ENCODE measurements around the gene GALNT12.

Gene GALNT12

DNA sequence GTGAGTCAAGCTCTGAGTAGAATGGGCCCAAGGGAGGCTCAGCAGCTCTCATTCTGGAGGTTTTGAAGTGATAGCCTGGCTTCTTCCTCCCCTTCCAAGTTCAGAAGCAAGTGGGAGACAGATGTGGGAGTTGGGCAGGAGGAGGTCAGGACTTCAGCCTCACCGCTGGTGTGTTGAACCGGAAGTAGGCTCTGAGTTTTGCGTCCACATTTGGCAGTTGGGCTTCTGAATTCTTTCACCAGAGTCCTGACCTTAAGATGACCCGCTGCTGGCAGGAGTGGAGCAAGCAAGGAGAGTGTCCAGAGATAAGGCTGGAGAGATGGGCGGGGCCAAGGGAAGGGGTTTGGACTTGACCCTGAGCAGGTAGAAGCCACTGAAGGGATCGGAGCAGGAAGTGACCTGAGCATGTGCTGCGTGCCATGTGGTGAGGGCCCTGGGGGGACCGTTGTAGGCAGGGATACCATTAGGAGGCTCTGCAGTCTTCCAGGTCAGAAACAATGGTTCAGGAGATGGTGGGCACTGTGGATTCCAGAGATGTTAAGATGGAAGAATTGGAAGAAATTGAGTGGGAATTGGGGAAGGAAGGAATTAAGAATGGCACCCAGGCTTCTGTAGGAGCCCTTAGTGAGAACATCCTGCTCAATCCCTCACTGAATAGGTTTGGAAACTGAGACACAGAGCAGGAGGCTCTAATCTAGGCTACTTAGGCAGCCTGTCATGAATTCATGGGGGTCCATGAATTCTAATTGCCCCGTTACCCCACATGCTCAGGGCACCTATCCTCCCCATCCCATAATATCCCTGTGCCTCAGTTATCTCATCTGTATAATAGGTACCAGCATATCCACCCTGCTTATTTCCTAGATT is 25.9 kb downstream of the GALNT12 start:
- TF ChIP-seq, protein P1, sequence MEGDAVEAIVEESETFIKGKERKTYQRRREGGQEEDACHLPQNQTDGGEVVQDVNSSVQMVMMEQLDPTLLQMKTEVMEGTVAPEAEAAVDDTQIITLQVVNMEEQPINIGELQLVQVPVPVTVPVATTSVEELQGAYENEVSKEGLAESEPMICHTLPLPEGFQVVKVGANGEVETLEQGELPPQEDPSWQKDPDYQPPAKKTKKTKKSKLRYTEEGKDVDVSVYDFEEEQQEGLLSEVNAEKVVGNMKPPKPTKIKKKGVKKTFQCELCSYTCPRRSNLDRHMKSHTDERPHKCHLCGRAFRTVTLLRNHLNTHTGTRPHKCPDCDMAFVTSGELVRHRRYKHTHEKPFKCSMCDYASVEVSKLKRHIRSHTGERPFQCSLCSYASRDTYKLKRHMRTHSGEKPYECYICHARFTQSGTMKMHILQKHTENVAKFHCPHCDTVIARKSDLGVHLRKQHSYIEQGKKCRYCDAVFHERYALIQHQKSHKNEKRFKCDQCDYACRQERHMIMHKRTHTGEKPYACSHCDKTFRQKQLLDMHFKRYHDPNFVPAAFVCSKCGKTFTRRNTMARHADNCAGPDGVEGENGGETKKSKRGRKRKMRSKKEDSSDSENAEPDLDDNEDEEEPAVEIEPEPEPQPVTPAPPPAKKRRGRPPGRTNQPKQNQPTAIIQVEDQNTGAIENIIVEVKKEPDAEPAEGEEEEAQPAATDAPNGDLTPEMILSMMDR (conservative IDR thresholded peaks at IDR 0.05; ENCODE audit: low read length): no peak
- no peak for DNase-seq (ENCODE audit: low read depth)
- no peak overlapping the region for H3K4me3 ChIP-seq (ENCODE audit: low read length)

DNA sequence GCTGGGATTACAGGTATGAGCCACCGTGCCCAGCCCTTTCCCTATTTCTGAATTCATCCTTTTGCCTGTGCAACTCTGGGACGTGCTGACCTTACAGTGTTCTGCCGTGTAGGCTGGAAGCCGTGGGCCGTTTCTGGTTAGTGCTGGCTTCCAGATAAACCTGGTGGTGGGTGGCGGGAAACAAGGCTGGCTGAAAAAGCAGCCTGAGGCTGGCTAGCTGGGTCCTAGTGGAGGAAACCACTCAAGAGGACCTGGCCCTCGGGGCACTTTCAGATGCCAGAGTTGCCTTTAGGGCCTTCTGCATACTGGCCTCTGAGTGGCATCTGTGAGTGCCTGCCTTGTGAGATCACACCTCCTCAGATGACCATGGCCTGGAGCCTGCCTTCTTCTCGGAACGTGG is 26.9 kb downstream of the GALNT12 start:
- DNase-seq (ENCODE audit: low read depth): no peak
- H3K4me3 ChIP-seq (ENCODE audit: low read length): no peak overlapping the region
- TF ChIP-seq, protein P1 (conservative IDR thresholded peaks at IDR 0.05; ENCODE audit: low read length): no peak

GRCh38 chr9:98836206-98836605 is 28.7 kb downstream of the GALNT12 start:
- TF ChIP-seq, protein P1 (conservative IDR thresholded peaks at IDR 0.05; ENCODE audit: low read length): no peak
- peak; percentile 6 for DNase-seq (ENCODE audit: low read depth)
- H3K4me3 ChIP-seq (ENCODE audit: low read length): no peak overlapping the region

DNA sequence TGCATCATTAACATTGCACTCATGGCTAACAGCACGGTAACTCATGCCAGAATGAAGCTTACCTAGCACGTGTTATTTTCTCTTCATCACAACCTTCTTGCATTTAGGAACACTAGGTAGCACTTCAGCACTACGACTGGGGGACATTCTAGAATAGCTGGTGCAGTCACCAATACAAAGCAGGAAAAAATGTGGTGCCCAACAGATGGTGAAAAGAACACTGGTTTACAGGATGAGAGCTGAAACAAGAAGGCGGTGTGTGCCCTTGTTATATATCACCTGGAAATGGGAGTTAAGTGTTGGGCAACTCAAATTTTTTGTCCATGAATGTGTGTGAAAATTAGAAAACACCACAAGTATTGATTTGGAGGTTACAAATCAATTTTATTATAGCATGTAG is 30.0 kb downstream of the GALNT12 start:
- TF ChIP-seq, protein P1 (conservative IDR thresholded peaks at IDR 0.05; ENCODE audit: low read length): no peak
- no peak for DNase-seq (ENCODE audit: low read depth)
- H3K4me3 ChIP-seq (ENCODE audit: low read length): no peak overlapping the region

- no peak overlapping the region for H3K4me3 ChIP-seq (ENCODE audit: low read length)
- DNase-seq (ENCODE audit: low read depth): no peak
- TF ChIP-seq, protein P1 (conservative IDR thresholded peaks at IDR 0.05; ENCODE audit: low read length): no peak
Observed at GRCh38 chr9:98838155-98838867, 30.8 kb downstream of the GALNT12 start.

DNA sequence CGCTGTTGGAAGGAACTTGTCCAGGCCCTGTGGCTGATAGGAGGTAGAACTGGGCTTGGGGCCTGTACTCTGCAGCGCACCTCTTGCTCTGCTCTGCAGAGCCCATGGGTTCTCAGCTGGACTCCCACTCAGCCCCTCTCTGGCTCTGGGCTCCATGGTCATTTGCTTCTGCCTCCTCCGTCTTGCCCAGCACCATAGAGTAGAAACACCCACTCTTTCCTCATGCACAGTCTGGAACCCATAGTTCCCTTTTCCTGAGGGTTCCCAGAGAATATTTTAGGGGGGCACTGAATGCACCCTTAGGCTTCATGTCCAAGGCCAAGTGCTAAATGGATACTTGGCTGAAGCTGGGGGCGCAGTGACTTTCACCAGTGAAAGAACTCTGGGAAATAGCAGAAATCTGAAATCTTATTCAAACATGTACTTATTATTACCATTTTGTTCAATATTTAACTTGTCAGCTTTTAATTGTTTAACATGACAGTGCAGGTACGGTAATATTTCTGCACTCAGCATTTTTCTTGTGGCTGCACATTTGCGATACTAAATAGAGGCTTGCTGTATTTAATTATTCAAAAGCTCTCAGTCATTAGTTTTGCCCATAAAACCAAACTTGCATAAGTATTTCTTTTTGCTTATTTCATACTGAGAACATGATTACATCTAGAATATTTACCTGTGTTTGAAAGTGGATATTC is 31.5 kb downstream of the GALNT12 start:
- no peak for DNase-seq (ENCODE audit: low read depth)
- no peak overlapping the region for H3K4me3 ChIP-seq (ENCODE audit: low read length)
- TF ChIP-seq, protein P1 (conservative IDR thresholded peaks at IDR 0.05; ENCODE audit: low read length): no peak

Measured in AG10803 (cell line).